Keratinocyte (primary cell): ENCODE results near the gene ANTXRL. TPM values are rescaled to one million over a fixed set of nuclear protein-coding genes. Genes with fewer than 3 reads are reported as not detected.
"Not testable (repeated sequence)": the region's sequence is repeated elsewhere in the genome, so short reads cannot be mapped to it uniquely, and the experiment has no call there.

ENCODE experiments used
- DNase-seq: peaks from one replicate; pipeline ENCODE4 v3.0.0-alpha.2; 2011; ENCODE audit warnings: low read depth, missing footprints, low spot score
- FAIRE-seq: peaks from 2 replicates; lab custom pipeline; 2011; peaks lifted over from hg19 to GRCh38; lab: Jason Lieb, UNC
- H2AFZ ChIP-seq: 2 replicates; pipeline ENCODE4 v1.6.0; 2012; ENCODE audit warnings: low read length, control low read depth, inconsistent platforms; ENCODE audit not compliant: control insufficient read depth
- H3K27ac ChIP-seq: 2 replicates; pipeline ENCODE4 v1.5.1; 2011; ENCODE audit warnings: low read length; ENCODE audit not compliant: control insufficient read depth, insufficient read depth
- H3K27me3 ChIP-seq: 3 replicates; pipeline ENCODE4 v1.6.0; 2011; ENCODE audit warnings: low read length; ENCODE audit not compliant: control insufficient read depth, insufficient read depth; ENCODE audit errors: extremely low read depth
- H3K36me3 ChIP-seq, 2 experiments: 2 replicates in 1 of 2; 3 replicates in 1 of 2; pipeline ENCODE4 v1.5.1; 2011; ENCODE audit warnings: low read length in 2 of 2, mild to moderate bottlenecking in 1 of 2; ENCODE audit not compliant: control insufficient read depth in 2 of 2, insufficient read depth in 2 of 2; ENCODE audit errors: extremely low read depth in 1 of 2
- H3K4me1 ChIP-seq: 3 replicates; pipeline ENCODE4 v1.5.1; 2011; ENCODE audit warnings: low read length; ENCODE audit not compliant: control insufficient read depth, insufficient read depth; ENCODE audit errors: extremely low read depth
- H3K4me2 ChIP-seq: 3 replicates; pipeline ENCODE4 v1.6.0; 2011; ENCODE audit warnings: low read depth, low read length; ENCODE audit not compliant: control insufficient read depth, insufficient read depth; ENCODE audit errors: extremely low read depth
- H3K4me3 ChIP-seq, 3 experiments: fragments of 200-600 bp in 1 of 3; sonication (generic) in 1 of 3; 2 replicates in 2 of 3; 3 replicates in 1 of 3; pipeline ENCODE4 v1.5.1; 2011 to 2016; ENCODE audit warnings: low read length in 3 of 3, mild to moderate bottlenecking in 3 of 3, control low read depth in 2 of 3, inconsistent platforms in 1 of 3, low read depth in 1 of 3, mixed read lengths in 1 of 3, mixed run types in 1 of 3, moderate library complexity in 1 of 3; ENCODE audit not compliant: control insufficient read depth in 2 of 3, insufficient read depth in 2 of 3; ENCODE audit errors: extremely low read depth in 1 of 3
- H3K79me2 ChIP-seq: 2 replicates; pipeline ENCODE4 v1.6.0; 2012; ENCODE audit warnings: low read length; ENCODE audit not compliant: control insufficient read depth, insufficient read depth
- H3K9ac ChIP-seq: 3 replicates; pipeline ENCODE4 v1.6.0; 2011; ENCODE audit warnings: low read length; ENCODE audit not compliant: control insufficient read depth, insufficient read depth; ENCODE audit errors: extremely low read depth
- H3K9me1 ChIP-seq: 3 replicates; pipeline ENCODE4 v1.6.0; 2011; ENCODE audit warnings: low read length; ENCODE audit not compliant: control insufficient read depth, insufficient read depth; ENCODE audit errors: extremely low read depth
- H3K9me3 ChIP-seq: 2 replicates; pipeline ENCODE4 v1.5.1; 2012; ENCODE audit warnings: low read depth, low read length; ENCODE audit not compliant: control insufficient read depth
- H4K20me1 ChIP-seq: 3 replicates; pipeline ENCODE4 v1.6.0; 2011; ENCODE audit warnings: low read length; ENCODE audit not compliant: control insufficient read depth, insufficient read depth; ENCODE audit errors: extremely low read depth
- CTCF ChIP-seq, 3 experiments: IDR thresholded peaks in 1 of 3; conservative IDR thresholded peaks in 1 of 3; optimal IDR thresholded peaks in 1 of 3; 2 replicates in 2 of 3; 3 replicates in 1 of 3; pipeline versions ENCODE3 to v1.5.1; 2011; ENCODE audit warnings: low read length in 3 of 3, mild to moderate bottlenecking in 3 of 3, moderate library complexity in 2 of 3, control low read depth in 1 of 3, inconsistent platforms in 1 of 3; ENCODE audit not compliant: insufficient read depth in 2 of 3; ENCODE audit errors: extremely low read depth in 1 of 3
- EZH2 ChIP-seq: IDR thresholded peaks from one replicate; pipeline ENCODE4 v1.6.1; 2012; ENCODE audit warnings: inconsistent platforms, mild to moderate bottlenecking, low read length, moderate library complexity
- dilution Hi-C: fragments of 300-500 bp; cut with MboI; formaldehyde crosslinking; loops from one replicate; pipeline ENCODE4 v1.7.0; 2020; ENCODE audit warnings: low sequenced_read_pairs; ENCODE audit not compliant: extremely low pct_ligation_motif_present
- polyA plus RNA-seq, 5 experiments: library from polyadenylated mRNA; depleted of rRNA in 3 of 5; stranded (reverse) in 3 of 5; stranded (forward) in 1 of 5; unstranded in 1 of 5; fragments of >200 nt; gene quantifications; 1 replicate in 1 of 5; 2 replicates in 3 of 5; 3 replicates in 1 of 5; pipeline versions ENCODE4 v1.2.1 to v1.2.3, GENCODE V29; 2011 to 2012; ENCODE audit warnings: missing spikeins in 2 of 5, low read depth in 1 of 5, low replicate concordance in 1 of 5

The ANTXRL gene
- polyA plus RNA-seq, 1 donor (not counting 4 experiments of a cell fraction or from before 2014, with no cell fraction given) = not detected

- H3K4me3 ChIP-seq = no peak overlapping the region
- no peaks in the 10 kb centered on the region for H4K20me1 ChIP-seq
- no peak for TF ChIP-seq CTCF (optimal IDR thresholded peaks at IDR 0.05 in 1 of 3, IDR thresholded peaks at IDR 0.05 in 1 of 3, conservative IDR thresholded peaks at IDR 0.05 in 1 of 3; ENCODE audit: extremely low read depth in 1 of 3, insufficient read depth in 2 of 3, low read length in 3 of 3)
- no peak for TF ChIP-seq EZH2
- FAIRE-seq (no peak), DNase-seq (no peak)
- H3K9ac ChIP-seq = no peak overlapping the region
- H3K27me3 ChIP-seq = no peaks in the 10 kb centered on the region
- no peaks in the 10 kb centered on the region for H3K36me3 ChIP-seq
- dilution Hi-C loops = no loop called here
- no peaks in the 10 kb centered on the region for H3K9me1 ChIP-seq
- no peaks in the 10 kb centered on the region for H3K4me1 ChIP-seq
- no peaks in the 10 kb centered on the region for H3K9me3 ChIP-seq
- H2AFZ ChIP-seq = no peak overlapping the region
- H3K79me2 ChIP-seq = no peaks in the 10 kb centered on the region
- H3K27ac ChIP-seq = no peak overlapping the region
- no peak overlapping the region for H3K4me2 ChIP-seq
Observed at GRCh38 chr10:46330894-46331293, 44.1 kb downstream of the ANTXRL start.

- H4K20me1 ChIP-seq, H3K27me3 ChIP-seq, H2AFZ ChIP-seq, H3K4me2 ChIP-seq, DNase-seq, H3K9me3 ChIP-seq, H3K36me3 ChIP-seq, dilution Hi-C loops, H3K4me3 ChIP-seq, H3K9ac ChIP-seq, H3K4me1 ChIP-seq, H3K9me1 ChIP-seq, H3K79me2 ChIP-seq, FAIRE-seq, H3K27ac ChIP-seq: not testable (repeated sequence)
Observed at GRCh38 chr10:46365484-46365883, 78.7 kb downstream of the ANTXRL start.

- H3K4me3 ChIP-seq, H3K27me3 ChIP-seq, H4K20me1 ChIP-seq, dilution Hi-C loops, H2AFZ ChIP-seq, H3K36me3 ChIP-seq, H3K27ac ChIP-seq, FAIRE-seq, DNase-seq, H3K9me3 ChIP-seq, H3K79me2 ChIP-seq, H3K9me1 ChIP-seq, H3K4me2 ChIP-seq, H3K4me1 ChIP-seq, H3K9ac ChIP-seq: not testable (repeated sequence)
Observed at GRCh38 chr10:46367209-46367608, 80.4 kb downstream of the ANTXRL start.

- FAIRE-seq, dilution Hi-C loops: not testable (repeated sequence)
Observed at GRCh38 chr10:46367666-46368240, 81.0 kb downstream of the ANTXRL start.

More at GRCh38 chr10:46367666-46368240, 81.0 kb downstream of the ANTXRL start:
- H3K9ac ChIP-seq, H3K36me3 ChIP-seq, H3K4me2 ChIP-seq, H3K4me1 ChIP-seq, H4K20me1 ChIP-seq, H3K9me1 ChIP-seq, DNase-seq, H3K27ac ChIP-seq, H3K27me3 ChIP-seq, H2AFZ ChIP-seq, H3K79me2 ChIP-seq, H3K9me3 ChIP-seq, H3K4me3 ChIP-seq: not testable (repeated sequence)
